Liver (tissue), 9 donors: ENCODE data around the gene SLC36A1. TPM values are rescaled to one million over a fixed set of nuclear protein-coding genes. Genes with fewer than 3 reads are reported as not detected.

Source experiments
- DNase-seq: peaks from one replicate; pipeline ENCODE4 v3.0.0-alpha.2; 2017; ENCODE audit warnings: low spot score
- H3K27ac ChIP-seq, 2 donors: one replicate each; pipeline ENCODE4 v1.7.0; 2013; ENCODE audit warnings: inconsistent platforms in 2 of 2, low read length in 2 of 2, control low read depth in 1 of 2, low read depth in 1 of 2, mild to moderate bottlenecking in 1 of 2
- H3K27me3 ChIP-seq, 4 donors: one replicate each; pipeline versions ENCODE4 v1.6.1 to v1.7.0; 2013; ENCODE audit warnings: low read length in 3 of 4, inconsistent platforms in 1 of 4, mild to moderate bottlenecking in 1 of 4, moderate library complexity in 1 of 4; ENCODE audit not compliant: control insufficient read depth in 4 of 4, insufficient read depth in 4 of 4
- H3K36me3 ChIP-seq, 4 donors: one replicate each; pipeline versions ENCODE4 v1.6.1 to v1.7.0; 2013; ENCODE audit warnings: low read length in 3 of 4, mild to moderate bottlenecking in 3 of 4, low read depth in 1 of 4, moderate library complexity in 1 of 4; ENCODE audit not compliant: control insufficient read depth in 4 of 4, insufficient read depth in 3 of 4
- H3K4me1 ChIP-seq, 4 donors: one replicate each; pipeline versions ENCODE4 v1.6.1 to v1.7.0; 2013; ENCODE audit warnings: low read length in 3 of 4, mild to moderate bottlenecking in 3 of 4, moderate library complexity in 1 of 4; ENCODE audit not compliant: control insufficient read depth in 4 of 4, insufficient read depth in 4 of 4
- H3K4me3 ChIP-seq, 3 donors: one replicate each; pipeline versions ENCODE4 v1.6.1 to v1.7.0; 2013; ENCODE audit warnings: low read length in 3 of 3, control low read depth in 1 of 3, low read depth in 1 of 3, mild to moderate bottlenecking in 1 of 3
- H3K9ac ChIP-seq, 2 donors: one replicate each; pipeline ENCODE4 v1.7.0; 2013; ENCODE audit warnings: low read length in 2 of 2, mild to moderate bottlenecking in 2 of 2, moderate library complexity in 2 of 2, control low read depth in 1 of 2, low read depth in 1 of 2
- H3K9me3 ChIP-seq, 4 donors: one replicate each; pipeline versions ENCODE4 v1.6.1 to v1.7.0; 2013; ENCODE audit warnings: low read length in 3 of 4; ENCODE audit not compliant: control insufficient read depth in 4 of 4
- ATF3 ChIP-seq: IDR thresholded peaks from 2 replicates; pipeline ENCODE4 v1.6.1; 2016; ENCODE audit warnings: antibody characterized with exemption
- FOXA2 ChIP-seq: IDR thresholded peaks from 2 replicates; pipeline ENCODE4 v1.6.1; 2016; ENCODE audit warnings: antibody characterized with exemption
- GABPA ChIP-seq, 2 donors: IDR thresholded peaks in 1 of 2; conservative IDR thresholded peaks in 1 of 2; 2 replicates each; pipeline ENCODE4 v1.6.1; 2016; ENCODE audit warnings: antibody characterized with exemption in 2 of 2, mild to moderate bottlenecking in 1 of 2, moderate library complexity in 1 of 2
- HNF4A ChIP-seq, 2 donors: conservative IDR thresholded peaks; 2 replicates each; pipeline ENCODE4 v1.6.1; 2016; ENCODE audit warnings: antibody characterized with exemption in 2 of 2, mild to moderate bottlenecking in 2 of 2
- JUND ChIP-seq, 2 donors: IDR thresholded peaks; 2 replicates each; pipeline ENCODE4 v1.6.1; 2016; ENCODE audit warnings: antibody characterized with exemption in 2 of 2
- MAX ChIP-seq: IDR thresholded peaks from 2 replicates; pipeline ENCODE4 v1.6.1; 2016; ENCODE audit warnings: antibody characterized with exemption
- NR2F2 ChIP-seq: IDR thresholded peaks from 2 replicates; pipeline ENCODE4 v1.6.1; 2016; ENCODE audit warnings: antibody characterized with exemption
- RAD21 ChIP-seq, 2 donors: IDR thresholded peaks; 2 replicates each; pipeline ENCODE4 v1.6.1; 2016; ENCODE audit warnings: antibody characterized with exemption in 2 of 2, mild to moderate bottlenecking in 2 of 2
- REST ChIP-seq: IDR thresholded peaks from 2 replicates; pipeline ENCODE4 v1.6.1; 2016; ENCODE audit warnings: antibody characterized with exemption, mild to moderate bottlenecking
- SP1 ChIP-seq: IDR thresholded peaks from 2 replicates; pipeline ENCODE4 v1.6.1; 2018; ENCODE audit warnings: antibody characterized with exemption, mild to moderate bottlenecking
- YY1 ChIP-seq: IDR thresholded peaks from 2 replicates; pipeline ENCODE4 v1.6.1; 2016; ENCODE audit warnings: antibody characterized with exemption, mild to moderate bottlenecking
- ZBTB33 ChIP-seq: IDR thresholded peaks from 2 replicates; pipeline ENCODE4 v1.6.1; 2016; ENCODE audit warnings: antibody characterized with exemption
- WGBS: extraction: QIAGEN DNeasy Blood & Tissue Kit; methylation state at CpG from one replicate; pipeline ENCODE4 v1.1.7; 2013; 5-methylcytosine and 5-hydroxymethylcytosine counted together
- polyA plus RNA-seq, 2 donors: library from polyadenylated mRNA; stranded (reverse) in 1 of 2; unstranded in 1 of 2; fragments of 200-250 nt in 1 of 2; fragments of >200 nt in 1 of 2; fragmentation: Nextera tagmentation in 1 of 2; extraction: Ambion mirVana in 1 of 2; gene quantifications; one replicate each; pipeline versions ENCODE4 v1.2.1 to v1.2.3, GENCODE V29; 2013 to 2015
- total RNA-seq, 2 donors: library from RNA; depleted of rRNA; stranded (reverse); fragments of >200 nt; gene quantifications; one replicate each; pipeline ENCODE4 v1.2.3, GENCODE V29; 2014
- donor health status: healthy.
- donor health status: healthy.
- donor health status: healthy.
- donor health status: healthy.
- donor health status: healthy.

SLC36A1 gene
- total and polyA plus RNA-seq, 4 donors: 1.6 to 18.8 (median 3.4) TPM

GRCh38 chr5:151492729-151493128 lies 45.3 kb downstream of the SLC36A1 start:
- no peaks in the 10 kb centered on the region for H3K4me1 ChIP-seq
- TF ChIP-seq NR2F2 (no peak), ATF3 (no peak), GABPA (IDR thresholded peaks at IDR 0.05 in 1 of 2, conservative IDR thresholded peaks at IDR 0.05 in 1 of 2) (no peak), REST (no peak), YY1 (no peak), ZBTB33 (no peak), JUND (IDR thresholded peaks at IDR 0.05) (no peak), SP1 (no peak)
- H3K4me3 ChIP-seq: no peak overlapping the region
- no peak for DNase-seq
- H3K9ac ChIP-seq: no peak overlapping the region
- peaks cover 0 to 17% (median 5%) of the 10 kb centered on the region in 4 donors for H3K36me3 ChIP-seq
- H3K27ac ChIP-seq: no peak overlapping the region
- WGBS: 89% methylated on average over 5 of the region's 5 CpGs
- H3K9me3 ChIP-seq: no peaks in the 10 kb centered on the region
- H3K27me3 ChIP-seq: no peaks in the 10 kb centered on the region

- Histone ChIP-seq H3K4me1 (no peaks in the 10 kb centered on the region), H3K27ac (no peak overlapping the region), H3K9ac (no peak overlapping the region), H3K4me3 (no peak overlapping the region), H3K36me3 (peaks cover 0 to 11% (median 3%) of the 10 kb centered on the region in 4 donors), H3K9me3 (no peaks in the 10 kb centered on the region), H3K27me3 (no peaks in the 10 kb centered on the region)
- TF ChIP-seq MAX (no peak), YY1 (no peak), ZBTB33 (no peak), RAD21 (IDR thresholded peaks at IDR 0.05) (no peak), JUND (IDR thresholded peaks at IDR 0.05) (no peak), FOXA2 (no peak), ATF3 (no peak), HNF4A (conservative IDR thresholded peaks at IDR 0.05) (no peak), GABPA (IDR thresholded peaks at IDR 0.05 in 1 of 2, conservative IDR thresholded peaks at IDR 0.05 in 1 of 2) (no peak)
- DNase-seq: no peak
- 90% methylated on average over 2 of the region's 2 CpGs for WGBS
Measured at GRCh38 chr5:151493665-151494064, 46.3 kb downstream of the SLC36A1 start.
